GM12873 (cell line): ENCODE data around the gene HOXA7.

Experiments used
- TF ChIP-seq, protein P1 (sequence below): IDR thresholded peaks from 2 replicates; pipeline ENCODE4 v1.5.1; 2012; ENCODE audit warnings: low read depth, mild to moderate bottlenecking, moderate library complexity, low read length, control low read depth; ENCODE audit not compliant: insufficient read depth; ENCODE audit errors: missing control alignments

The HOXA7 gene

GRCh38 chr7:27123477-27124053, 32.9 kb downstream of the HOXA7 start:
- TF ChIP-seq, protein P1, sequence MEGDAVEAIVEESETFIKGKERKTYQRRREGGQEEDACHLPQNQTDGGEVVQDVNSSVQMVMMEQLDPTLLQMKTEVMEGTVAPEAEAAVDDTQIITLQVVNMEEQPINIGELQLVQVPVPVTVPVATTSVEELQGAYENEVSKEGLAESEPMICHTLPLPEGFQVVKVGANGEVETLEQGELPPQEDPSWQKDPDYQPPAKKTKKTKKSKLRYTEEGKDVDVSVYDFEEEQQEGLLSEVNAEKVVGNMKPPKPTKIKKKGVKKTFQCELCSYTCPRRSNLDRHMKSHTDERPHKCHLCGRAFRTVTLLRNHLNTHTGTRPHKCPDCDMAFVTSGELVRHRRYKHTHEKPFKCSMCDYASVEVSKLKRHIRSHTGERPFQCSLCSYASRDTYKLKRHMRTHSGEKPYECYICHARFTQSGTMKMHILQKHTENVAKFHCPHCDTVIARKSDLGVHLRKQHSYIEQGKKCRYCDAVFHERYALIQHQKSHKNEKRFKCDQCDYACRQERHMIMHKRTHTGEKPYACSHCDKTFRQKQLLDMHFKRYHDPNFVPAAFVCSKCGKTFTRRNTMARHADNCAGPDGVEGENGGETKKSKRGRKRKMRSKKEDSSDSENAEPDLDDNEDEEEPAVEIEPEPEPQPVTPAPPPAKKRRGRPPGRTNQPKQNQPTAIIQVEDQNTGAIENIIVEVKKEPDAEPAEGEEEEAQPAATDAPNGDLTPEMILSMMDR: no peak

GRCh38 chr7:27123007-27123476, 33.4 kb downstream of the HOXA7 start:
- TF ChIP-seq, protein P1: no peak

GRCh38 chr7:27122077-27122910, 34.2 kb downstream of the HOXA7 start:
- TF ChIP-seq, protein P1: no peak

DNA sequence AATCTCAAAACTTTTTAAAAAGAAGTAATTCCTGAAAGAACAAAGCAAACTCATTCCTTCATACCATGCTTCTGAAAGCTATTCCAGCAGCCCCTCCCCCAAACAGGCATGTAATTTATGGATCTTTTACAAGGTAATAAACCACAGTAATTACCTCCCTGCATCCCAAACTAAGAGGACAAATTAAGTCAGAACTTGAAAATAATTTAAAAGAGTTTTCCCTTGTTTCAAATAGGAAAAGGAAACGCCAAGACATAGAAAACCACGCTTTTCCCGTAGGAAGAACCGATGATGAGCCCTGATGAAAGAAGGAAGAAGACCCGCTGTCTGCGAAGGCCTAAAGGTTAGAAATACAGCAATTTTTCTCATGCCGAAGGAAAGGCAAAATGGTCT, 34.8 kb downstream of the HOXA7 start:
- TF ChIP-seq, protein P1: no peak

GRCh38 chr7:27119412-27119911, 37.0 kb downstream of the HOXA7 start:
- TF ChIP-seq, protein P1: no peak

DNA sequence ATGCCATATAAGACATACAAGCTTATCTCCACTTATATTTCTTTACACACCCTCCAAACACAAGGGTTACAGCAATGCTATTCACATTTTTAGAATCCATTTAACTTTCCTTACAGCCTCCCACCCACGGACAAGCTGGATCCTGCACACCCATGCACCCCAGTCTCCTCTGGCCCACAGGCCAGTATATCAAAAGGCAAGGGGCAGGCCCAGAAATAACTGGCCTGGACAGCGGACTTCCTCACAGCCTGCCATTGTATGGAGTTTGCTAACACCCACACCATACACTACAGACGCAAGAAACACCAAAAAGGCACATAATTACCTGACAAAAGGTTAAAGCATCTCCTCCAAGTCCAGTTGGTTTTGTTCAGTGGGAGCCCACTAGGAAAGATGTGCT, 37.9 kb downstream of the HOXA7 start:
- TF ChIP-seq, protein P1: no peak

- TF ChIP-seq, protein P1: no peak
These were observed 38.5 kb downstream of the HOXA7 start for GRCh38 chr7:27117887-27118491.
